ENCODE data around the gene PKP1. TPM values are rescaled to one million over a fixed set of nuclear protein-coding genes. Genes with fewer than 3 reads are reported as not detected.

PKP1 gene
- total RNA-seq, 1 experiment from 2014 or later: not detected

DNA sequence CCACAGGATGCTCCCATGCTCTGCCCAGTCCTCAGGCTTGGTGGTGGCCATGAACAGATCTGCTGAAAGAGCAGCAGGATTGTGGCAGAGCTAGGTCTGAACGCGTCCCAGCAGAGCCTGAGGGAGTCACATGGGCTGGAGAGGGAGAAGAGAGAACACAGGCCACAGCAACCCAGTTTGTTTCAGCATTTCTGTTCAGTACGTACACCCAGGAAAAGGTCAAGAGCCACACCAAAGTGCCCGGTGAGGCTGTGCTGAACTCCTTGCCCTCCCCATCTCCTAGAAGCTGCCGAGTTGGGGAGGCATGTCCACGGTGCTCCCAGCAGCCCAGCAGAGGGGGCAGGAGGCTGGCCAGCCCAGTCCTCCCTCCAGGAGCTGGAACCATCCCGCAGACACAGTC, 5.5 kb downstream of the PKP1 start:
- peaks cover 16% of the 10 kb centered on the region for H3K27me3 Mint-ChIP-seq (ENCODE audit: insufficient read depth, unreplicated experiment)
- peaks cover 7% of the 10 kb centered on the region for H3K4me1 Mint-ChIP-seq (ENCODE audit: low read depth, unreplicated experiment)

DNA sequence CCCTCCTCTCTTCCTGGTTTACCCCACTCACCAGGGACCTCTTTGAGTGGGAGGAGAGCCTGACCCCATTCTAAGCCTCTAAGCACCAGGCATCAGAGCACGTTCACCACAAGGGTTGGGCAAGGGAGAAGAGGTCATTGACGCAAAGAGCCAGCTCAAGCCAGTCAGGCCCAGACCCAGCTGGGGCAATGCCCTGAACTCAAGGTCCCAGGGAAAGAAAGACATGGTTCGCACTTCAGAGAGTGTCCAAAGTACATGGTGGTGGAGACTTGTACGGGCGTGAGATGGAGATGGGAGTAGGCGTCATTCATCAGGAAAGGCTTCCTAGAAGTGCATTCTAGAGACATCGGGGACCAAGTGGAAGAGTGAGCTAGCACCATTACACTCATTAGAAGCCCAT, 7.2 kb downstream of the PKP1 start:
- no peak overlapping the region for H3K4me3 ChIP-seq (ENCODE audit: low read depth, low read length)
- Mint-ChIP-seq H3K27ac (ENCODE audit: unreplicated experiment) (no peak overlapping the region), H3K36me3 (ENCODE audit: insufficient read depth, unreplicated experiment) (no peaks in the 10 kb centered on the region), H3K4me1 (ENCODE audit: low read depth, unreplicated experiment) (peaks cover 7% of the 10 kb centered on the region), H3K27me3 (ENCODE audit: insufficient read depth, unreplicated experiment) (peaks cover 20% of the 10 kb centered on the region), H3K4me3 (ENCODE audit: unreplicated experiment) (no peak overlapping the region), H3K9me3 (ENCODE audit: unreplicated experiment) (no peaks in the 10 kb centered on the region)
- no peaks in the 10 kb centered on the region for H3K9me3 ChIP-seq
- no peaks in the 10 kb centered on the region for H3K4me1 ChIP-seq
- ChIA-PET POLR2A (no interaction called here), CTCF (interaction anchor here (1.3 kb wide), 1 partner anchor 36 kb away, joined by 3 read pairs; no protein-coding TSS in a partner anchor)
- TF ChIP-seq, protein P1, sequence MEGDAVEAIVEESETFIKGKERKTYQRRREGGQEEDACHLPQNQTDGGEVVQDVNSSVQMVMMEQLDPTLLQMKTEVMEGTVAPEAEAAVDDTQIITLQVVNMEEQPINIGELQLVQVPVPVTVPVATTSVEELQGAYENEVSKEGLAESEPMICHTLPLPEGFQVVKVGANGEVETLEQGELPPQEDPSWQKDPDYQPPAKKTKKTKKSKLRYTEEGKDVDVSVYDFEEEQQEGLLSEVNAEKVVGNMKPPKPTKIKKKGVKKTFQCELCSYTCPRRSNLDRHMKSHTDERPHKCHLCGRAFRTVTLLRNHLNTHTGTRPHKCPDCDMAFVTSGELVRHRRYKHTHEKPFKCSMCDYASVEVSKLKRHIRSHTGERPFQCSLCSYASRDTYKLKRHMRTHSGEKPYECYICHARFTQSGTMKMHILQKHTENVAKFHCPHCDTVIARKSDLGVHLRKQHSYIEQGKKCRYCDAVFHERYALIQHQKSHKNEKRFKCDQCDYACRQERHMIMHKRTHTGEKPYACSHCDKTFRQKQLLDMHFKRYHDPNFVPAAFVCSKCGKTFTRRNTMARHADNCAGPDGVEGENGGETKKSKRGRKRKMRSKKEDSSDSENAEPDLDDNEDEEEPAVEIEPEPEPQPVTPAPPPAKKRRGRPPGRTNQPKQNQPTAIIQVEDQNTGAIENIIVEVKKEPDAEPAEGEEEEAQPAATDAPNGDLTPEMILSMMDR (IDR thresholded peaks at IDR 0.05; ENCODE audit: insufficient read depth in 1 of 2, low read depth in 1 of 2, low read length in 1 of 2, severe bottlenecking in 1 of 2, unreplicated experiment in 1 of 2): no peak
- intact Hi-C loops (cut with micrococcal nuclease; ENCODE audit: unreplicated experiment): no loop called here
- no peaks in the 10 kb centered on the region for H3K36me3 ChIP-seq (ENCODE audit: control insufficient read depth, insufficient read depth, low read length)
- DNase-seq: no peak
- no TSS peak for BruUV-seq (replicated peaks)
- no peaks in the 10 kb centered on the region; the same call in 1 of the 2 replicates for H3K27me3 ChIP-seq (replicated peaks; ENCODE audit: control insufficient read depth, insufficient read depth, low read length)

More for the DNA sequence above, 5.5 kb downstream of the PKP1 start:
- TF ChIP-seq, protein P1 (IDR thresholded peaks at IDR 0.05; ENCODE audit: insufficient read depth in 1 of 2, low read depth in 1 of 2, low read length in 1 of 2, severe bottlenecking in 1 of 2, unreplicated experiment in 1 of 2): no peak
- Histone ChIP-seq H3K4me1 (no peaks in the 10 kb centered on the region), H3K36me3 (ENCODE audit: control insufficient read depth, insufficient read depth, low read length) (no peaks in the 10 kb centered on the region), H3K4me3 (ENCODE audit: low read depth, low read length) (no peak overlapping the region), H3K27me3 (replicated peaks; ENCODE audit: control insufficient read depth, insufficient read depth, low read length) (no peaks in the 10 kb centered on the region; the same call in 1 of the 2 replicates), H3K9me3 (no peaks in the 10 kb centered on the region)
- DNase-seq: no peak
- POLR2A ChIA-PET: no interaction called here
- CTCF ChIA-PET: interaction anchor here (0.9 to 1.8 kb wide), 3 partner anchors 21 to 58 kb away, joined by 3 to 5 read pairs (median 3); no protein-coding TSS in a partner anchor
- Mint-ChIP-seq H3K36me3 (ENCODE audit: insufficient read depth, unreplicated experiment) (no peaks in the 10 kb centered on the region), H3K27ac (ENCODE audit: unreplicated experiment) (no peak overlapping the region), H3K9me3 (ENCODE audit: unreplicated experiment) (no peaks in the 10 kb centered on the region), H3K4me3 (ENCODE audit: unreplicated experiment) (no peak overlapping the region)
- intact Hi-C loops (cut with micrococcal nuclease; ENCODE audit: unreplicated experiment): no loop called here
- BruUV-seq (replicated peaks): no TSS peak

DNA sequence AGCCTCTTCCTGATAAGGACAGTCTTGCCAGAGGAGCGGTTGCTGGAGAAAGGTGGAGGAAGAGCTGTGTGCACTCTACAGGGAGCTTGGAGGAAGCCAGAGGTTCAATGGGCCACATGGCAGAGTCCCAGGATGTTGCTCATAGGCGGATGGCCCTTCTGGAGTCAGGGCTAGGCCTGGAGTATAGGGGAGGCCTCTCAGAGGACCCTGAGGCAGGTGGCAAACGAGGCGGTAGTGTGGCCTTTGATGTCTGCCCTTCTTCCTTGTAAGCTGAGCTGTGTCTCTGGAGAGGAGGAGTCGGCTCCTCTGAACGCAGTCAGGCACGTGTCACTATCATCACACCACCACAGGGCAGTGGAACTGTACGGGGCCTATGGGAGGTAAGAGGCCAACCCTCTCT, 8.6 kb downstream of the PKP1 start:
- TF ChIP-seq, protein P1 (IDR thresholded peaks at IDR 0.05; ENCODE audit: insufficient read depth in 1 of 2, low read depth in 1 of 2, low read length in 1 of 2, severe bottlenecking in 1 of 2, unreplicated experiment in 1 of 2): no peak
- DNase-seq: peak in 1 of 2 experiments; percentile 54
- no peaks in the 10 kb centered on the region; the same call in 1 of the 2 replicates for H3K4me1 ChIP-seq
- H3K9me3 ChIP-seq: no peaks in the 10 kb centered on the region
- POLR2A ChIA-PET: no interaction called here
- CTCF ChIA-PET: no interaction called here
- H3K36me3 ChIP-seq (ENCODE audit: control insufficient read depth, insufficient read depth, low read length): no peaks in the 10 kb centered on the region
- Mint-ChIP-seq H3K4me3 (ENCODE audit: unreplicated experiment) (no peak overlapping the region), H3K36me3 (ENCODE audit: insufficient read depth, unreplicated experiment) (no peaks in the 10 kb centered on the region), H3K27me3 (ENCODE audit: insufficient read depth, unreplicated experiment) (peaks cover 18% of the 10 kb centered on the region), H3K27ac (ENCODE audit: unreplicated experiment) (no peak overlapping the region), H3K9me3 (ENCODE audit: unreplicated experiment) (no peaks in the 10 kb centered on the region), H3K4me1 (ENCODE audit: low read depth, unreplicated experiment) (peaks cover 14% of the 10 kb centered on the region)
- intact Hi-C loops (cut with micrococcal nuclease; ENCODE audit: unreplicated experiment): no loop called here
- no peaks in the 10 kb centered on the region for H3K27me3 ChIP-seq (replicated peaks; ENCODE audit: control insufficient read depth, insufficient read depth, low read length)
- BruUV-seq (replicated peaks): no TSS peak
- no peak overlapping the region for H3K4me3 ChIP-seq (ENCODE audit: low read depth, low read length)
